Fibroblast of skin of right quadriceps (primary cell): ENCODE data around the gene CD7.

ENCODE experiments used
- DNase-seq: peaks from one replicate; pipeline ENCODE4 v3.0.0-alpha.2; 2013

CD7 gene

DNA sequence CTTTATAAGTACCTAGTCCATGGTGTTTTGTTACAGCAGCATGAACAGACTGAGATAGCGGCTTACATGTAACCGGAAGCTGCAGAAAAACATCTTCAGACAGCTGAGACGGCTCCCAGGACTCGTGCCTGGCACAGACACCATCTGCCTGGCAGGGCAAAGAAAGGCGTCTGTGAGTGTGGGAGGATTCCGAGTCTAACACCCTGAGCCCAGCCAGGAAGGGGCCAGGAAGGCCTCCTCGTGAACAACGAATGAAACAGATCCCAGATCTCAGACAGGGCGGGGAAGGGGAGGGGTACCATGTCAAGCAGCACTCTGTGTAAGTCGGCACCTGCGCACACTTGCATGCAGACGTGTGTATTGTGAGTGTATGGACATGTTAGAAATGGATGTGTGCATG is 39.6 kb downstream of the CD7 start:
- no peak for DNase-seq

DNA sequence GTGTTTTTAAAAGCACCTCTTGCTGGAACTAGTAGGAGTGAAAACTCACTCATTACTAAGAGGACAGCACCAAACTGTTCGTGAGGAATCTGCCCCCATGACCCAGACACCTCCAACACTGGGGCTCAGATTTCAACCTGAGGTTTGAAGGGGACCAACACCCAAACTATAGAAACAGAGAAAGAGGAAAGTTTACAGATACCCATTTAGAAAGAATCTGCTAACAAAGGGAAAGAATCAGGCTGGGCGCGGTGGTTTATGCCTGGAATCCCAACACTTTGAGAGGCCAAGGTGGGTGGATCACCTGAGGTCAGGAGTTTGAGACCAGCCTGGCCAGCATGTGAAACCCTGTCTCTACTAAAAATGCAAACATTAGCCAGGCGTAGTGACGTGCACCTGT is 40.5 kb downstream of the CD7 start:
- DNase-seq = no peak

GRCh38 chr17:82275326-82275725 is 42.1 kb downstream of the CD7 start:
- no peak for DNase-seq

DNA sequence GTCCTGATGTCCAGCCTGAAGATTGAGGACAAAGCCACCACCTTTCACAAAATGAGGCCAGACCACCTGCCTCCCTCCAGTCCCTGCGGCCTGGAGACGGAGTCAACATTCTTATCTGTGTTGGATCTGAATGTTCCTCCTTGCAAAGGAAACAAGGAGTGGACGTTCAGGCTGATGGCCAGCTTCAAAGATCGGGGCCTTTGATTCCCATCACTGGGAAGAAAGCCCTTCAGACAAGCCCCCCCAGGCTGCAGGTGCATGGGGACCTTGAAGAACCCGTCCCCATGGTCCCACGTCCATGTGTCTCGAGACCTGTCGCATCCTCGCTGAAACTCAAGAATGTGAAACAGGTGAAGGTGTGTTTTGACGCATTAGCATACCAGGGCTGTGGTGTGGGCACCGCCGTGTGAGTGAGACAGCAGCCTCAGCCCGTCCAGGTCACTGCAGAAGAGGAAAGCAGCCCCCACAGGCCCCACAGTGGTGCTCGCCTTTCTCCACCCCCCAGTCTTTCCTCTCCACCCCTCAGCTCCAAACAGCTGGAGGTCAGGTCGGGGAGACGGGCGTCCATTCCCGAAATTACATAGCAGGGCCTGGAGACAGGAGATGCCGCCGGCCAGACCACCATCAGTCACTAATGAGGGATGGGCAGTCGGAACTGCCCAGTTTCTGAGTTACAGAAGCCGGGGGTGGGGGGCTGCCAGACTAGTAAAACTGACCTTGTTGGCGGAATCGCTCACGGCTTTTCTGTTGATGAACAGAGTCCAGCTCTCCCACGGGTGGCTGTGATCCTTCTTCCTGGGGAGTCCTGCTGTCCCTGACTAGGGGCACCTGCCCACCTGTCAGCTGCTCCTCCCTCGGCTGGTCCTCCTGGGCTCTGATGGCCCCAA is 43.0 kb downstream of the CD7 start:
- no peak for DNase-seq

DNA sequence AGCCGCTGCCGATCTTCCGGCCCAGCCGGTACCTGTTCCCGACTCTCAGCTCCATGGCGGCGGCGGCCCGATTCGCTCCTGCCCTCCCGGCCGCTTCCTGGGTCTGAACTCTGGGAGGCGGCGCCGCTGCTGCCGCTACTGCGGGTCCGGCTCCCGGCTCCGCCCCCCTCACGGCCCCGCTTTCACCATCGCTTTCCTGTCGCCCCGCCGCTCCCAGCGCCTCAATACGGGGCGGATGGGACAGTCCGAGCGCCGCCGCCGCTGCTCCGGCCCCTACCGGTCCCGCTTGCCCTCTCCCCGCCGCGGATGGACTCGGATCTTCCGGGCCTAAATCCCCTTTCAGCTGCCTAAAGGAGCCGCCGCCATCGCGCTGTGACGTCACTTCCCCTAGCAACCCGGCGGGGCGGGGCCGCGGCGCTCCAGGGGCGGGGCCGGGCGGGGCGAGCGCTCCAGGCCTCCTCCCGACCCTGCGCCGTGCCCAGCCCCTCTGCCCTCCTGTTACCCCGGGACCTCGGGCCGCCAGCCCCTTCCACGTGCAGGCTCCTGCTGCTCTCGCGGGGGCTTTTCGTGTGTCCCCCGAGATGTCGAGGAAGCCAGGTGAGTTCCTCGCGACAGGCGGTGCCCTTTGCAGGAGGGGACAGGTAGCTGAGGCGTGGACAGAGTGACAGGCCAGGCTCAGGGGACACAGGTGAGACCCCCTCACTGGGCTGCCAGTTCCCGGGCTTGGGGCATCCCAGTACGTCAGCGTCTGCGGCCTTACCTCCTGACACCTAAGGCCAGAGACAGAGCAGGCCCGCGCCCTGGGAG is 43.9 kb downstream of the CD7 start, which contains the start of gene CSNK1D:
Gene CSNK1D (minus strand): TSS at position 374 of the 807 bp plus-strand sequence. CDS start 319 bp downstream, at position 55.
- DNase-seq = peak; percentile 84

DNA sequence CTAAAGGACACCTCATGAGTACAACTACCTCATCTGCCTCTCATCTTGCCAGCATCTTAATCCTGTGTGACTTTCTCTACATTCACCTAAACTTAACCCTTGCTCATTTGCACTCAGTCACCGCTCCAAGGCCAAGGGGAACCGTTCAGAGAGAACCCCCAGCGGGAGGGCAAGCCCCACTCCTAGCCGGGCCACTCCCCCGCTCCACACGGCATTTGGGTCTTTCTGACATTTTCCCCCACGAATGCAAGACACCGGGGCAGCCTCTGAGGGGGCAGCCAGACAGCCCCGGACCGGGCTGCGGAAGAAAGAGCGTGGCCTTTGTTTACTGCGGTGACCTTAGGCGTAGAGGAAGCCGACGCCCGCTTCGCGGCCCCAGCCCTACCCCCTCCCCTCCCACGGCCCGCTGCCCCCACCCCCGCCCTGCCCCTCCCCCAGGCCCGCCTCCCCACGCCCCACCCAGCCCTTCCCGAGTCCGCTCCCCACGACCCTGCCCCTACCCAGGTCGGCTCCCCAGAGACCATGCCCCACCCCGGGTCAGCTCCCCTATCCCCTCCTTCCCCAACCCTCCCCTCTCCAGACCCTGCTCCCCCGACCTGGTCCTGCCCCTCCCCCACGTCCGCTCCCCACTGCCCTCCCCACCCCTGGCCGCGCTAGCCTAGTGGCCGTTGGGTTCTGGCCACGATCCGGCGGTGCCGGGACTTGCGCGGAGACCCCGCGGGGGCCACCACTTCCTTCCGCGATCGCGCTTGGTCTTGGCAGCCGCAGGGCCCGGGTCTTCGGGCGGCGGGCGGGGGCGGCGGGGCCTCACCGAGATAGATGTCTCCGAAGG is 44.7 kb downstream of the CD7 start:
- DNase-seq = no peak

DNA sequence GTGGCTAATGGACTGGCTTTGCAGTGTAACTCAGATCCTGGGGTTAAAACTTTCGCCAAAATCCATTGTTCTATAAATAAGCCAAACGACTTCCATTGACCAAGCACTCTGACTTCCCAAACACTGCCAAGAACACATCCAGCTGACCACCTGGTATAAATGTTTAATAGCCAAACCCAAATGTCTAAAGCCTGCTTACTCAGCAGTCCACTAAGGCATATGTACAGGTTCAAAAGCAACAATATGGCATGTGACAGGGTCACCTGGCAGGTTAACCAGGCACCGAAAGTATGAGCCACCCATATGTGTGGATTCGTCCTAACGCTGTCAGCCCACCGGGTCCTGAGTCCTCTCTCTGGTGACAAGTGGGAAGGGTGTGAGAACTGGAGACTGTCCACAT is 46.0 kb downstream of the CD7 start:
- no peak for DNase-seq

GRCh38 chr17:82270651-82271050 is 46.8 kb downstream of the CD7 start:
- DNase-seq = no peak

GRCh38 chr17:82269882-82270500 is 47.4 kb downstream of the CD7 start:
- no peak for DNase-seq

DNA sequence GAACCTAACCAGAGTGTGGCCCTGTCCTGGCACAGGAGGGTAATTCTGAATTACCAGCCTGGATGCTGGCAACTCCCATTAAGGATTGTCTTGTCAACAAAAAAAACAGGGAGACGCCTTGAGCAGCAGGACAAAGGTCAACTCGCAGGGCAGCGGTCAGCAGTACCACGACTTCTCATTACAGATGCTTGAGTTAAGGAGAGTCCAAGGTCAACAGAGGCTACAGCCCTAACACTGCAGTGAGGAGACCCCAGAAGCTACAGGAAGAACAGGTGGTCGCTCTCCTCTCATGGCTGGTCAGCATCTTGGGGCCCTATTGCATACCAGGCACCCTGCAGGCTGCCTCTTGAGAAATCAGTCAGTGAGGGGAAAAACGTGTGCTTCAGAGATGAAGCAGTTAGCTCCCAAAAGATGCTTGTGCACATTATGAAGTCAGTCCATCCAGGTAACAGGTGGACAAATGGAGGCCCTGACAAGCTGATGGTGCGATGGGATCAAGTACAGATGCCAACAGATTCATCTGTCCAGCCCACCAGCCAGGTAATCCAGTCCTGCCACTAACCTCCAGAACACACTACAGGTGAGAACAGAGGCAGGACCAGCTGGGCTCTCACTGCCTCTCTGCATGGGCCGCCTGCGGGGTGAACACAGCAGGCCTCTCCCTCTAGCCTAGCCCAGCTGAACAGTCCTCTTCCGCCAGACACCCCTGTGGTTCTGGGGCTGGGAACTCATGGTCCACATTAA is 48.1 kb downstream of the CD7 start:
- no peak for DNase-seq

GRCh38 chr17:82267575-82268379 is 49.6 kb downstream of the CD7 start:
- DNase-seq = peak; percentile 87

DNA sequence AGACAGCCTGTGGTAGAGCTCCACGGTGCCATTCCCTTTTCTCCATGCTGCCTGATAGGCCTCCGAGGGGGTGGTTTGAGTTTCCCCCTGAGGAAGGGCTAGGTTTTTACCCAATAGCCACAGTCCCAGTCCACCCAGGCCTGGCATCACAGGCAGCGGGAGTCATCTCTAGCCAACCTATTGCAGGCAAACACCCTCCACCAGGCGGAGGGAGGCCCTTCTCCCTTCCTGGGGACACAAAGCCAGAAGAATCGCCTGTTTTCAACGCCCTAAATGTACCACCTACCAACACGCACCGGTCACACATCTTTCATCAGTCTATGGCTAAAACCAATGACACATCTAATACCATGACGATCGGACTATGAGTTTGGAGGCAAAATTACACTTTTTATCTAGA is 51.3 kb downstream of the CD7 start:
- no peak for DNase-seq
